GM12892 (cell line): Measurements from ENCODE around the gene POU2F1.

Experiments
- POLR2A ChIP-seq: IDR thresholded peaks from 2 replicates; pipeline ENCODE4 v1.6.1; 2011; ENCODE audit warnings: low read depth, low read length, control low read depth
- POLR2AphosphoS5 ChIP-seq: IDR thresholded peaks from 2 replicates; pipeline ENCODE4 v1.6.1; 2011; ENCODE audit warnings: low read depth, low read length, control low read depth

DNA sequence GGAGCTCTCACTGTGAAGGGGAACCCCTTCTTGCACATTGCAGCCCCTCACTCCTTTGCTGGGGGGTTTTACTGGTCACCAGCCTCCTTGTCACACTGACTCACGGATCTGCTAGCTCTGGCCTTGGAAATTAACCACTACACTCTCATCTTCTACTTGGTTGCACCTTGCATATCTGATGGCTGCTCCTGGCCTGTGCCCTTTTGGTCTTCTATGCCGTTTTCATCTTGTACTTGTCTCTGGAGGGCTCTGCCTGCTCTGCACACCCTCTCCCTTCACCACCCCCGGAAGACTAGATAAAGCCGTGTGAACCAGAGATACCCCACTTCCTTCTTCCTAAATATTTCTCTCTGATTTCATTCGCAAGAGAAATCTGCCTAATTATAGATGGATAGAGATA lies 253.1 kb downstream of the POU2F1 start:
- no peak for TF ChIP-seq POLR2AphosphoS5
- no peak for TF ChIP-seq POLR2A
